HepG2 (cell line): ENCODE results near the gene UAP1L1. TPM values are rescaled to one million over a fixed set of nuclear protein-coding genes. Genes with fewer than 3 reads are reported as not detected.

Experiments
- AHR ChIP-seq: IDR thresholded peaks from 2 replicates; pipeline ENCODE4 v1.6.1; 2018; ENCODE audit warnings: missing genetic modification reagents, missing compliant biosample characterization
- KDM3A ChIP-seq: IDR thresholded peaks from 2 replicates; pipeline ENCODE4 v1.6.1; 2018; ENCODE audit warnings: low read depth, missing compliant biosample characterization
- KLF11 ChIP-seq: IDR thresholded peaks from 2 replicates; pipeline ENCODE4 v1.6.1; 2016; ENCODE audit warnings: missing compliant biosample characterization
- NFATC3 ChIP-seq: sonication (generic); formaldehyde crosslinking; IDR thresholded peaks from 2 replicates; pipeline ENCODE4 v1.5.1; 2020; ENCODE audit warnings: mild to moderate bottlenecking, missing genetic modification reagents
- RFXAP ChIP-seq: sonication (generic); formaldehyde crosslinking; IDR thresholded peaks from 2 replicates; pipeline ENCODE4 v1.4.0; 2020; ENCODE audit warnings: missing genetic modification reagents, borderline replicate concordance
- ZNF292 ChIP-seq: sonication (generic); formaldehyde crosslinking; IDR thresholded peaks from 2 replicates; pipeline ENCODE4 v1.8.1; 2022; ENCODE audit warnings: mild to moderate bottlenecking, low read depth, missing genetic modification reagents, borderline replicate concordance
- ZNF598 ChIP-seq: sonication (generic); formaldehyde crosslinking; IDR thresholded peaks from 2 replicates; pipeline ENCODE4 v1.5.1; 2020; ENCODE audit warnings: mild to moderate bottlenecking, missing genetic modification reagents, borderline replicate concordance
- ZNF615 ChIP-seq: sonication (generic); formaldehyde crosslinking; IDR thresholded peaks from 2 replicates; pipeline ENCODE4 v1.5.0; 2020; ENCODE audit warnings: mild to moderate bottlenecking, missing genetic modification reagents, borderline replicate concordance
- ZSCAN12 ChIP-seq: sonication (generic); formaldehyde crosslinking; IDR thresholded peaks from 2 replicates; pipeline ENCODE4 v1.9.0; 2021; ENCODE audit warnings: mild to moderate bottlenecking, missing genetic modification reagents
- polyA plus RNA-seq, 8 experiments: library from polyadenylated mRNA; depleted of rRNA in 3 of 8; stranded (reverse) in 7 of 8; unstranded in 1 of 8; fragments of >200 nt; fragmentation: Illumina TruSeq in 4 of 8; extraction: Trizol in 4 of 8; gene quantifications; 2 replicates each; pipeline versions ENCODE4 v1.2.1 to v1.2.3, GENCODE V29; 2011 to 2016; ENCODE audit warnings: low read depth in 4 of 8, missing spikeins in 1 of 8, mixed read lengths in 1 of 8; ENCODE audit not compliant: insufficient read depth in 1 of 8
- total RNA-seq, 5 experiments: library from RNA; depleted of rRNA; stranded (reverse); fragments of >200 nt; fragmentation: Illumina TruSeq; extraction: Trizol; gene quantifications; 2 replicates each; pipeline ENCODE4 v1.2.3, GENCODE V29; 2016; ENCODE audit warnings: low read depth in 1 of 5
- TF ChIP-seq, protein P1 (sequence below): sonication (generic); formaldehyde crosslinking; IDR thresholded peaks from 2 replicates; pipeline ENCODE4 v1.8.0; 2023; ENCODE audit warnings: mild to moderate bottlenecking, missing genetic modification reagents
- TF ChIP-seq, protein P2 (sequence below): sonication (generic); formaldehyde crosslinking; IDR thresholded peaks from 2 replicates; pipeline ENCODE4 v1.4.0; 2020; ENCODE audit warnings: missing genetic modification reagents
- TF ChIP-seq, protein P3 (sequence below): sonication (generic); formaldehyde crosslinking; IDR thresholded peaks from 2 replicates; pipeline ENCODE4 v1.4.0; 2020; ENCODE audit warnings: missing genetic modification reagents, borderline replicate concordance
- TF ChIP-seq, protein P4 (sequence below): sonication (generic); formaldehyde crosslinking; IDR thresholded peaks from 2 replicates; pipeline ENCODE4 v1.4.0; 2020; ENCODE audit warnings: mild to moderate bottlenecking, low read depth, missing genetic modification reagents
- TF ChIP-seq, protein P5 (sequence below): sonication (generic); formaldehyde crosslinking; IDR thresholded peaks from 2 replicates; pipeline ENCODE4 v1.8.0; 2022; ENCODE audit warnings: mild to moderate bottlenecking, missing genetic modification reagents, borderline replicate concordance
- TF ChIP-seq, protein P6 (sequence below): fragments of 450-650 bp; IDR thresholded peaks from 2 replicates; pipeline ENCODE4 v1.6.1; 2017; ENCODE audit warnings: mild to moderate bottlenecking

UAP1L1 gene
- total and polyA plus RNA-seq, 2 of the 13 experiments (the other 11 are each of a cell fraction or from before 2014, with no cell fraction given), result 5.4 to 6.4 TPM

DNA sequence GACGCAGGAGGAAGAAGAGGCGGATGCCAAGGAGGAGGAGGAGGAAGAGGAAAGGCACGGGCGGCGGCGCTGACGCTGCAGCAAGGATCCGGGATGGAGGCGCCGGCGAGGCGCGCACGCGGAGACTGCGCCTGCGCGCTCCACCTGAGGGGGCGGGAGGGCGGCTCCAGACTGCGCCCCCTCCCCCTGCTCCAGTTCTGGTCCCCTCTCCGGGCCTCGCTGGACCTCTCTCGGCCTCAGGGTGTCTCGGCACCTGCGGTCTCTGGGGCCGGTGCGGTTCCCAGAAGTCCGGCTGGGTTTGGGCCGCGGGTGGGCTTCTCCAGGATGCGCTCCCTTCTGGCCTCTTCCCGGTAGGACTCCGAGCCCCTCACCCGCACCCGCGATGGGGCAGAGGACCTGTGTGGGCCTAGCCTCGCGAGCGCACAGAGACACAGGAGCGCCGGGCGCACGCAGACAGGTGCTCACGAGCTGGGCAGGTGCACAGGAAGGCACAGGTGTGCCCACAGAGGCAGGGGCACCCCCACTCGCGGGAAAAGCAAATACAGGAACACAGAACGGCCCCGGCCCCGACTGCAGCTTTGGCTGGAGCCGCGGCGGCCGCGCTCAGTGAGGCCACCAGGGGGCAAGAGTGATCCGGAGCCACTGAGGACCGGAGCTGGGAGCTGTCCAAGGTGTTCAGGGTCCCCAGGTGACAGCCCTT is 31.1 kb upstream of the UAP1L1 start, which contains the start of gene NPDC1 (continued):
- TF ChIP-seq, protein P1, sequence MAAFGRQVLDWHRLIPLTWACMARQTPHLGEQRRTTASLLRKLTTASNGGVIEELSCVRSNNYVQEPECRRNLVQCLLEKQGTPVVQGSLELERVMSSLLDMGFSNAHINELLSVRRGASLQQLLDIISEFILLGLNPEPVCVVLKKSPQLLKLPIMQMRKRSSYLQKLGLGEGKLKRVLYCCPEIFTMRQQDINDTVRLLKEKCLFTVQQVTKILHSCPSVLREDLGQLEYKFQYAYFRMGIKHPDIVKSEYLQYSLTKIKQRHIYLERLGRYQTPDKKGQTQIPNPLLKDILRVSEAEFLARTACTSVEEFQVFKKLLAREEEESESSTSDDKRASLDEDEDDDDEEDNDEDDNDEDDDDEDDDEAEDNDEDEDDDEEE (CRISPR knock-in tag), result peak; percentile 76; the same call in 1 of the 2 replicates
- TF ChIP-seq, protein P2, sequence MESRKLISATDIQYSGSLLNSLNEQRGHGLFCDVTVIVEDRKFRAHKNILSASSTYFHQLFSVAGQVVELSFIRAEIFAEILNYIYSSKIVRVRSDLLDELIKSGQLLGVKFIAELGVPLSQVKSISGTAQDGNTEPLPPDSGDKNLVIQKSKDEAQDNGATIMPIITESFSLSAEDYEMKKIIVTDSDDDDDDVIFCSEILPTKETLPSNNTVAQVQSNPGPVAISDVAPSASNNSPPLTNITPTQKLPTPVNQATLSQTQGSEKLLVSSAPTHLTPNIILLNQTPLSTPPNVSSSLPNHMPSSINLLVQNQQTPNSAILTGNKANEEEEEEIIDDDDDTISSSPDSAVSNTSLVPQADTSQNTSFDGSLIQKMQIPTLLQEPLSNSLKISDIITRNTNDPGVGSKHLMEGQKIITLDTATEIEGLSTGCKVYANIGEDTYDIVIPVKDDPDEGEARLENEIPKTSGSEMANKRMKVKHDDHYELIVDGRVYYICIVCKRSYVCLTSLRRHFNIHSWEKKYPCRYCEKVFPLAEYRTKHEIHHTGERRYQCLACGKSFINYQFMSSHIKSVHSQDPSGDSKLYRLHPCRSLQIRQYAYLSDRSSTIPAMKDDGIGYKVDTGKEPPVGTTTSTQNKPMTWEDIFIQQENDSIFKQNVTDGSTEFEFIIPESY (CRISPR knock-in tag), result peak; percentile 74
- TF ChIP-seq AHR, result peak; percentile 81; the same call in 1 of the 2 replicates
- peak; percentile 96 for TF ChIP-seq KLF11 (CRISPR knock-in tag)
- TF ChIP-seq, protein P3, sequence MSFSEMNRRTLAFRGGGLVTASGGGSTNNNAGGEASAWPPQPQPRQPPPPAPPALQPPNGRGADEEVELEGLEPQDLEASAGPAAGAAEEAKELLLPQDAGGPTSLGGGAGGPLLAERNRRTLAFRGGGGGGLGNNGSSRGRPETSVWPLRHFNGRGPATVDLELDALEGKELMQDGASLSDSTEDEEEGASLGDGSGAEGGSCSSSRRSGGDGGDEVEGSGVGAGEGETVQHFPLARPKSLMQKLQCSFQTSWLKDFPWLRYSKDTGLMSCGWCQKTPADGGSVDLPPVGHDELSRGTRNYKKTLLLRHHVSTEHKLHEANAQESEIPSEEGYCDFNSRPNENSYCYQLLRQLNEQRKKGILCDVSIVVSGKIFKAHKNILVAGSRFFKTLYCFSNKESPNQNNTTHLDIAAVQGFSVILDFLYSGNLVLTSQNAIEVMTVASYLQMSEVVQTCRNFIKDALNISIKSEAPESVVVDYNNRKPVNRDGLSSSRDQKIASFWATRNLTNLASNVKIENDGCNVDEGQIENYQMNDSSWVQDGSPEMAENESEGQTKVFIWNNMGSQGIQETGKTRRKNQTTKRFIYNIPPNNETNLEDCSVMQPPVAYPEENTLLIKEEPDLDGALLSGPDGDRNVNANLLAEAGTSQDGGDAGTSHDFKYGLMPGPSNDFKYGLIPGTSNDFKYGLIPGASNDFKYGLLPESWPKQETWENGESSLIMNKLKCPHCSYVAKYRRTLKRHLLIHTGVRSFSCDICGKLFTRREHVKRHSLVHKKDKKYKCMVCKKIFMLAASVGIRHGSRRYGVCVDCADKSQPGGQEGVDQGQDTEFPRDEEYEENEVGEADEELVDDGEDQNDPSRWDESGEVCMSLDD (CRISPR knock-in tag), result no peak
- TF ChIP-seq, protein P4, sequence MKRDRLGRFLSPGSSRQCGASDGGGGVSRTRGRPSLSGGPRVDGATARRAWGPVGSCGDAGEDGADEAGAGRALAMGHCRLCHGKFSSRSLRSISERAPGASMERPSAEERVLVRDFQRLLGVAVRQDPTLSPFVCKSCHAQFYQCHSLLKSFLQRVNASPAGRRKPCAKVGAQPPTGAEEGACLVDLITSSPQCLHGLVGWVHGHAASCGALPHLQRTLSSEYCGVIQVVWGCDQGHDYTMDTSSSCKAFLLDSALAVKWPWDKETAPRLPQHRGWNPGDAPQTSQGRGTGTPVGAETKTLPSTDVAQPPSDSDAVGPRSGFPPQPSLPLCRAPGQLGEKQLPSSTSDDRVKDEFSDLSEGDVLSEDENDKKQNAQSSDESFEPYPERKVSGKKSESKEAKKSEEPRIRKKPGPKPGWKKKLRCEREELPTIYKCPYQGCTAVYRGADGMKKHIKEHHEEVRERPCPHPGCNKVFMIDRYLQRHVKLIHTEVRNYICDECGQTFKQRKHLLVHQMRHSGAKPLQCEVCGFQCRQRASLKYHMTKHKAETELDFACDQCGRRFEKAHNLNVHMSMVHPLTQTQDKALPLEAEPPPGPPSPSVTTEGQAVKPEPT (CRISPR knock-in tag), result 0 out of 2 replicates have a peak, but pooled peaks have one; percentile 10
- peak; percentile 73; the same call in 1 of the 2 replicates for TF ChIP-seq ZNF615 (CRISPR knock-in tag)
- TF ChIP-seq RFXAP (CRISPR knock-in tag), result 0 out of 2 replicates have a peak, but pooled peaks have one; percentile 59
- TF ChIP-seq, protein P5, sequence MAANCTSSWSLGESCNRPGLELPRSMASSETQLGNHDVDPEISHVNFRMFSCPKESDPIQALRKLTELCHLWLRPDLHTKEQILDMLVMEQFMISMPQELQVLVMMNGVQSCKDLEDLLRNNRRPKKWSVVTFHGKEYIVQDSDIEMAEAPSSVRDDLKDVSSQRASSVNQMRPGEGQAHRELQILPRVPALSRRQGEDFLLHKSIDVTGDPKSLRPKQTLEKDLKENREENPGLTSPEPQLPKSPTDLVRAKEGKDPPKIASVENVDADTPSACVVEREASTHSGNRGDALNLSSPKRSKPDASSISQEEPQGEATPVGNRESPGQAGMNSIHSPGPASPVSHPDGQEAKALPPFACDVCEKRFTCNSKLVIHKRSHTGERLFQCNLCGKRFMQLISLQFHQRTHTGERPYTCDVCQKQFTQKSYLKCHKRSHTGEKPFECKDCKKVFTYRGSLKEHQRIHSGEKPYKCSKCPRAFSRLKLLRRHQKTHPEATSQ (CRISPR knock-in tag), result peak; percentile 74; the same call in 1 of the 2 replicates
- TF ChIP-seq ZNF598 (CRISPR knock-in tag), result peak; percentile 74; the same call in 1 of the 2 replicates
- TF ChIP-seq KDM3A (CRISPR knock-in tag), result peak; percentile 73; the same call in 1 of the 2 replicates
- TF ChIP-seq NFATC3 (CRISPR knock-in tag), result no peak; the same call in 1 of the 2 replicates
- TF ChIP-seq ZSCAN12 (CRISPR knock-in tag), result peak; percentile 78; the same call in 1 of the 2 replicates
- TF ChIP-seq, protein P6, sequence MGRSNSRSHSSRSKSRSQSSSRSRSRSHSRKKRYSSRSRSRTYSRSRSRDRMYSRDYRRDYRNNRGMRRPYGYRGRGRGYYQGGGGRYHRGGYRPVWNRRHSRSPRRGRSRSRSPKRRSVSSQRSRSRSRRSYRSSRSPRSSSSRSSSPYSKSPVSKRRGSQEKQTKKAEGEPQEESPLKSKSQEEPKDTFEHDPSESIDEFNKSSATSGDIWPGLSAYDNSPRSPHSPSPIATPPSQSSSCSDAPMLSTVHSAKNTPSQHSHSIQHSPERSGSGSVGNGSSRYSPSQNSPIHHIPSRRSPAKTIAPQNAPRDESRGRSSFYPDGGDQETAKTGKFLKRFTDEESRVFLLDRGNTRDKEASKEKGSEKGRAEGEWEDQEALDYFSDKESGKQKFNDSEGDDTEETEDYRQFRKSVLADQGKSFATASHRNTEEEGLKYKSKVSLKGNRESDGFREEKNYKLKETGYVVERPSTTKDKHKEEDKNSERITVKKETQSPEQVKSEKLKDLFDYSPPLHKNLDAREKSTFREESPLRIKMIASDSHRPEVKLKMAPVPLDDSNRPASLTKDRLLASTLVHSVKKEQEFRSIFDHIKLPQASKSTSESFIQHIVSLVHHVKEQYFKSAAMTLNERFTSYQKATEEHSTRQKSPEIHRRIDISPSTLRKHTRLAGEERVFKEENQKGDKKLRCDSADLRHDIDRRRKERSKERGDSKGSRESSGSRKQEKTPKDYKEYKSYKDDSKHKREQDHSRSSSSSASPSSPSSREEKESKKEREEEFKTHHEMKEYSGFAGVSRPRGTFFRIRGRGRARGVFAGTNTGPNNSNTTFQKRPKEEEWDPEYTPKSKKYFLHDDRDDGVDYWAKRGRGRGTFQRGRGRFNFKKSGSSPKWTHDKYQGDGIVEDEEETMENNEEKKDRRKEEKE, result no peak
- TF ChIP-seq ZNF292 (CRISPR knock-in tag), result 0 out of 2 replicates have a peak, but pooled peaks have one; percentile 21
